AG10803 (cell line): ENCODE data around the gene PIN1.

ENCODE experiments used
- DNase-seq: peaks from one replicate; pipeline ENCODE4 v3.0.0; 2010; ENCODE audit warnings: low read depth
- H3K4me3 ChIP-seq: 2 replicates; pipeline ENCODE4 v1.5.1; 2011; ENCODE audit warnings: mild to moderate bottlenecking, low read length, control low read depth
- TF ChIP-seq, protein P1 (sequence below): conservative IDR thresholded peaks from 2 replicates; pipeline ENCODE4 v1.5.1; 2011; ENCODE audit warnings: mild to moderate bottlenecking, low read length, control low read depth, inconsistent platforms

PIN1 gene

DNA sequence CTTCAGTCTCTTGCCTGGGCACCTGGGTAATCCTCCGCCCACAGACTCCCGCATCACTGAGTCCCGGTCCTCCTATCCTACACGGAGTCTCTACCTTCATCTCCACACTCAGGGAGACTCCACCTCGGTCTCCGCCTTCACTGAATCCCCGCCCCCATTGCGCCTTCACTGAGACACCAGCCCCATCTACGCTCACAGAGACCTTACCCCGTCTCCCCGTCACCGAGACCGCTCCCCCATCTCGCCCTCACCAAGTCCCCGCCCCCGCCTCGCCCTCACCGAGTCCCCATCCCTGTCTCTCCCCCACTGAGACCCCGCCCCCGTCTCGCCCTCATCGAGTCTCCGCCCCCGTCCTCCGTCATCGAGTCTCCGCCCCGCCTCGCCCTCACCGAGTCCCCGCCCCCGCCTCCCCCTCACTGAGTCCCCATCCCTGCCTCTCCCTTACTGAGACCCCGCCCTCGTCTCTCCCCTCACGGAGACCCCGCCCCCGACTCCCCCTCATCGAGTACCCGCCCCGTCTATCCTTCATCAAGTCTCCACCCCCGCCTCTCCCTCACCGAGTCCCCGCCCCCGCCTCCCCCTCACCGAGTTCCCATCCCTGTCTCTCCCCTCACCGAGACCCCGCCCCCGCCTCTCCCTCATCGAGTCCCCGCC, 43.4 kb upstream of the PIN1 start:
- H3K4me3 ChIP-seq: peak overlapping the region; percentile 87
- peak; percentile 95 for DNase-seq
- TF ChIP-seq, protein P1, sequence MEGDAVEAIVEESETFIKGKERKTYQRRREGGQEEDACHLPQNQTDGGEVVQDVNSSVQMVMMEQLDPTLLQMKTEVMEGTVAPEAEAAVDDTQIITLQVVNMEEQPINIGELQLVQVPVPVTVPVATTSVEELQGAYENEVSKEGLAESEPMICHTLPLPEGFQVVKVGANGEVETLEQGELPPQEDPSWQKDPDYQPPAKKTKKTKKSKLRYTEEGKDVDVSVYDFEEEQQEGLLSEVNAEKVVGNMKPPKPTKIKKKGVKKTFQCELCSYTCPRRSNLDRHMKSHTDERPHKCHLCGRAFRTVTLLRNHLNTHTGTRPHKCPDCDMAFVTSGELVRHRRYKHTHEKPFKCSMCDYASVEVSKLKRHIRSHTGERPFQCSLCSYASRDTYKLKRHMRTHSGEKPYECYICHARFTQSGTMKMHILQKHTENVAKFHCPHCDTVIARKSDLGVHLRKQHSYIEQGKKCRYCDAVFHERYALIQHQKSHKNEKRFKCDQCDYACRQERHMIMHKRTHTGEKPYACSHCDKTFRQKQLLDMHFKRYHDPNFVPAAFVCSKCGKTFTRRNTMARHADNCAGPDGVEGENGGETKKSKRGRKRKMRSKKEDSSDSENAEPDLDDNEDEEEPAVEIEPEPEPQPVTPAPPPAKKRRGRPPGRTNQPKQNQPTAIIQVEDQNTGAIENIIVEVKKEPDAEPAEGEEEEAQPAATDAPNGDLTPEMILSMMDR: no peak

DNA sequence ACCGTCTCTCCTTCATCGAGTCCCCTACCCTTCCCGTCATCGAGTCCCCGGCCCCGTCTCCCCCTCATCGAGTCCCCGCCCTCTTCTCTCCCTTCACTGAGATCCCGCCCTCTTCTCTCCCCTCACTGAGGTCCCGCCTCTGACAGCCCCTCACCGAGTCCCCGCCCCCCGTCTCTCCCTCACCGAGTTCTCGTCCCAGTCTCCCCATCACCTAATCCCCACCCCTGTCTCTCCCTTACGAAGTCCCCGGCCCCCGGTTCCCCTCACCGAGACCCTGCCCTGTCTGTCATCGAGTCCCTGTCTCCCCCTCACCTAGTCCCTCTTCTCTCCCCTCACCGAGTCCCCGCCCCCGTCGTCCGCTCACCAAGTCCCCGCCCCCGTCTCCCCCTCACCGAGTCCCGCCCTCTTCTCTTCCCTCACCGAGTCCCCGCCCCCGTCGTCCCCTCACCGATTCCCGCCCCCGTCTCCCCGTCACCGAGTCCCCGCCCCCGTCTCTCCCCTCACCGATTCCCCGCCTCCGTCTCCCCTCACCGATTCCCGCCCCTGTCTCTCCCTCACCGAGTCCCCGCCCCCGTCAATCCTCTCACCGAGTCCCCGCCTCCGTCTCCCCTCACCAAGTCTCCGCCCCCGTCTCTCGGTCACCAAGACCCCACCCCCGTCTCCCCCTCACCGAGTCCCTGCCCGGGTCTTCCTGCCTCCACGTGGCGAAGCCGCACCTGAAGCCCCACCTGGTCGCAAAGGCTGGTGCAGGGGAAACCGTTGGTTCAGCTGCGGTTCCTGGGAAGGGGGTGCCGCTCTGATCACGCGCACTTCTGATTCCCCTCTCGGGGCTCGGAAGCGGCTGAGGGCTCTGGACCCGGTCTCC, 42.7 kb upstream of the PIN1 start:
- TF ChIP-seq, protein P1: no peak
- peak overlapping the region; percentile 87 for H3K4me3 ChIP-seq
- peak; percentile 92 for DNase-seq

DNA sequence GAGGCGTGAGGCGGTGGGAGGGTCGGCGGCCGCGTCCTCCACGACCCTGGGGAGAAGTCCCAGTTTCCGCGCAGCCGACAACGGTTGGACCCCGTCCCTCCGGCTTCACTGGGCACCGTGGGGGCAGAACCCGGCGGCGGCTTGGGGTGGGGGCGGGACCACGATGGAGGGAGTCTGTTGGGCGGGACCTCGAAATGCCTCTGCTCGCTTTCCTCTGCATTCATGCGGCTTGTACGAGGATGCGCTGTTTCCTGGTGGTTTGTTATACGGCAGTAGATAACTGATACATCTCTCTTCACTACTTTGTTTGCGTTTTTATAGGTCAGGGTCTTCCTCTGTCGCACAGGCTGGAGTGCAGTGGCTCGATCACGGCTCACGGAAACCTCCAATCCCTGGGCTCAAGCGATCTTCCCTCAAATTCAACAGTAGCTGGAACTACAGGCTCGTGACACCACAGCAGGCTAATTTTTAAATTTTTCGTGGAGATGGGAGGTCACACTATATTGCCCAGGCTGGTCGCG, 42.0 kb upstream of the PIN1 start:
- TF ChIP-seq, protein P1: no peak
- H3K4me3 ChIP-seq: peak overlapping the region; percentile 87
- peak; percentile 36 for DNase-seq

DNA sequence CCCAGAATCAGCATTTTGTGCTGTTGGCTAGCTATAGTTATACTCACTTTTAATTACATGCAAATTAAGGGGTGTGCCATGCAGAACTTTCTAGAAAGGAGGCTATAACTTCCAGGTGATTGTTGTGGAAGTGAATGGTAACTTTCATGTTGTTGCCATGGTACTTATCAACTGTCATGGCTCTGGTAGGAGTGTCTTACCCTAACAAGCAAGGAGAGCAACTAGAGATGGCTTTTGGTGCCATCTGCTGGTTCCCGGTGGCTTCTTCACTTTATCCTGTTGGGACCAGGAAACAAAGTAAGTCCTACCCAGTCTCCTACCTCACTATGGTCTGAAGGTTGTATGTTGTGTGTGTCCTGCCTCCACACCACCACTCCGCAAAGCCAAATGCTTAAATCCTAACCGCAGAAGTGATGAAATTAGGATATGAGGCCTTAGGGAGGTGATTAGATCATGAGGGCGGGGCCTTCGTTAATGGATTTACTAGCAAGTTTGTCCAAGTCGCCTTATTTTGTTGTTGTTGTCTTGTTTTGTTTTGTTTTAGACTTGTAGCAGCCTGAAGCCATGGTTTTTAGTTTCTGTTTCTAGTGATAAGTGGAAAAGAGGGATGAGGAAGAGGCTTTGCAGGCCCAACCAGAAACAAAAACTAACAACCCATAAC, 38.9 kb upstream of the PIN1 start:
- DNase-seq: peak; percentile 87
- TF ChIP-seq, protein P1: peak; percentile 92
- no peak overlapping the region for H3K4me3 ChIP-seq

DNA sequence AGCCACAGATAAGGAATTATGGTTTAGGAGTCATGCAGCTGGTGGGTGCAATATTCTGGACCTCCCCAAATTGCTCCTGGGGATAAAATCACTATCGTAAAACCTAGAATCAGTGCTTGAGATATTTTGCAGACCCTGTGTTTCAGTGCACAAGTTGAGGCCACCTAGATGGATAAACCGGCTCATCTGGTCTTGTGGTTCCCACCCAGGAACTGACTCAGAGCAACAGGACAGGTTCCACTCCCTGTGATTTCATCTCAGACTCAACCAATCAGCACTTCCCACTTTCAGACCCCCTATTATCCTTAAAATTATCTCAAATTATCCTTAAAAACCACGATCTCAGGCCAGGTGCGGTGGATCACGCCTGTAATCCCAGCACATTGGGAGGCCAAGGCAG, 37.2 kb upstream of the PIN1 start:
- TF ChIP-seq, protein P1: no peak
- no peak for DNase-seq
- H3K4me3 ChIP-seq: no peak overlapping the region

DNA sequence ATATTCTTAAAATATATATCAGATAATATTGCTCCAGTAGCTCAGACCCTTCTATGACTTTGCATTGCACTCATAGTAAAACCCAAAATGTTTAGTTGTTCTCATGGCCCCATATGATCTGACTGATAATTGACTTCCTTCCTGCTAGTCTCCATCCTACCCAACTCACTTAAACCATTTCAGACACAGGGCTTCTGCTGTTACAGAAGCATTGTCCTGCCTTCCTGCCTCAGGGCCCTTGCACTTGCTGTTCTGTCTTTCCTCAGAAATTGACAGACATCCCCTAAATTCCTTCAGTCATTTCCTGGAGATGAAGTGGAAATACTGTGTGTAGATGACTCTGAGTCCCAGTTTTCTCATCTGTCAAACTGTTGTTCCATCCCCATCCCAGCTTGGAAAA, 36.0 kb upstream of the PIN1 start:
- H3K4me3 ChIP-seq: no peak overlapping the region
- DNase-seq: no peak
- TF ChIP-seq, protein P1: no peak
